HG03039 (cell line): ENCODE measurements around the gene PCSK4.
"Not testable (repeated sequence)": the region's sequence is repeated elsewhere in the genome, so short reads cannot be mapped to it uniquely, and the experiment has no call there.

Experiments used
- ATAC-seq: cut with Tn5 transposase; IDR thresholded peaks from one replicate; pipeline ENCODE4 v1.9.1; 2021; ENCODE audit warnings: mild to moderate bottlenecking, moderate library complexity; ENCODE audit not compliant: unreplicated experiment

The PCSK4 gene

DNA sequence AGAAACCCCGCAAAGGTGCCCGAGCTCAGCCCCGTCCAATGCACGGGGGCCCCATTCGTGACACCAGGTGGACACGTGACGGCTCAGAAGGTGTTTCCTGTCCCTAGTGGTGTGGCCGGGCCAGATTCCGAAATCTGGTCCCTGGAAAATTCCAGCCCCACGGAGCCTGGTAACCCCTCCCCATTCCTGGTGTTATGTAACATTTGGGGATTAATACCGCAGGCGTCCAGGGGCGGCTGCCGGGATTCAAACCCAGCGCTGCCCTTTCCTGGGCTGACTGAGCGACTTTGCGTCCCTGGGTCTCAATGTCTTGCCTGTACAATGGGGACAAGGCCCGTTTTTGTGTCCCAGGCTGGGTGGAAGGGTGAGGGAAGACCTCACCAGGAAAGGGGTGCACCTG is 32.7 kb upstream of the PCSK4 start:
- ATAC-seq = no peak

DNA sequence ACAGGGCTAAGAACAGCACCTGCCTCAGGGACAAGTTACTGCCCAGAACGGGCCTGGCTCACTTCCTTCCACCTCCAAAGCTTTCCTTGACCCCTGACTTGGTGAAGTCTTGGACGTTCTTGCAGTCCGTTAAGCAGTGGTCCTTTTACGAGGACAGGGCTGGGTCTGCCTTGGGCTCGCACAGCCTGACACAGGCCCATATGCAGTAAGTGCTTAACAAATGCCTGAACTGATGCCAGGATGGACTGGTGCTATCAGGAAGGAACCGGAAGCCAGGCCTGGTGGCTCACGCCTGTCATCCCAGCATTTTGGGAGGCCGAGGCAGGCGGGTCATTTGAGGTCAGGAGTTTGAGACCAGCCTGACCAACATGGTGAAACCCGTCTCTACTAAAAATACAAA is 31.9 kb upstream of the PCSK4 start:
- ATAC-seq = no peak

DNA sequence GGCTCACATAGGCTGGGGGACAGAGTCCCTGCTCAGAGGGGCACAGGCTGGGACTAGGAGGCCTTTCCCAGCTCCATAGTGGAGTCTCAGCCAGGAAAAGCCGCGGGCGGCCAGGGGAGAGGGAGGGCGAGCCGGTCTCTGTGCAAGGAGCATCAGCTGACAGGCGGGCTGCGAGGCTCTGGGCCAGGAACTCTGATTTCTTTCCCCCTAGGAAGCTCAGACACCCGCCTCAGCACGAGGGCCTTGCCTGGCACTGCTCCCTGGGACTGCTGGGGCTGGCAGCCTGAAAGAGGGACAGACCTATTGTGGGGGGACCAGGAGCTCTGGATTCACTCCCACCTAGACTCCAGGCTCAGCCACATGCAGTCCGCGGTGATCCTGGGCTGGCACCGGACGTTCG is 31.5 kb upstream of the PCSK4 start:
- no peak for ATAC-seq

DNA sequence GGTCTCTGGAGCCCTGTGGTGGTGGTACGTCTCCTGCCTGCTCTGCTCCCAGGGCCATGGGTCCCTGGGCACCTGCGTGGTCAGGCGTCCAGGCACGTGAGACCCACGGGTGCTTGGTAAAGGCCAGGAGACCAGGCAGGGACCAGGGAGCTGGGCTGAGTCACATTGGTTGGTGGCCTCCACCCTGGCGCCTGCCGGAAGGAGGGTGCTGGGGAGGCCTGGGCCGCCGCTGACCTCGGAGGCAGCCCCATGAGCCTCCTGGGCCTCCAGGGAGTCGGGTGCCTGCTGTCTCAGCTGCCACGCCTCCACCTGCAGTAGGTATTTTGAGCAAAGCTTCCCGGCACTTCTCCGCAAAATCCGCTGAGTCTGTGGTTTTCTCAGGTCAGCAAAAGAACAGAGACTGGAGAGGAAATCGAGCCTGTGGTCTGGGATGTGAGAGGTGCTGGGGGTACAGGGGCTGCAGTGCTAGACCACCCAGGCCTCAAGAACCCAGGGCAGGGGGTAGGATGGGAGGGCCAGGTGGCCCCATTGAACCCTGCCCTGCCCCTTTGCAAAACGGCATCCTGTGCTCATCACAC is 30.1 kb upstream of the PCSK4 start:
- no peak for ATAC-seq

DNA sequence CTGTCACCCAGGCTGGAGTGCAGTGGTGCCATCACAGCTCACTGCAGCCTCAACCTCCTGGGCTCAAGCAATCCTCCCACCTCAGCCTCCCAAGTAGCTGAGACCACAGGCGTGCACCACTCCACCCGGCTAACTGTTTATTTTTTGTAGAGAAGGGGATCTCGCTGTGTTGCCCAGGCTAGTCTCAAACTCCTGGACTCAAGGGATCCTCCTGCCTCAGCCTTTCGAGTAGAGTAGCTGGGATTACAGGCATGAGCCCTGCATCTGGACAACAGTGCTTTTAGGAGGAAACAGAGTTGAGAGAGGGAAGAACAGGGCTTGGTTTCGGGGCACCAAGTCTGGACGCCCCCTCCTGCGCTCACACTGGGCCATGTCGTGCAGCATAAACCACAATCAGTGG is 29.7 kb upstream of the PCSK4 start:
- ATAC-seq = not testable (repeated sequence)

DNA sequence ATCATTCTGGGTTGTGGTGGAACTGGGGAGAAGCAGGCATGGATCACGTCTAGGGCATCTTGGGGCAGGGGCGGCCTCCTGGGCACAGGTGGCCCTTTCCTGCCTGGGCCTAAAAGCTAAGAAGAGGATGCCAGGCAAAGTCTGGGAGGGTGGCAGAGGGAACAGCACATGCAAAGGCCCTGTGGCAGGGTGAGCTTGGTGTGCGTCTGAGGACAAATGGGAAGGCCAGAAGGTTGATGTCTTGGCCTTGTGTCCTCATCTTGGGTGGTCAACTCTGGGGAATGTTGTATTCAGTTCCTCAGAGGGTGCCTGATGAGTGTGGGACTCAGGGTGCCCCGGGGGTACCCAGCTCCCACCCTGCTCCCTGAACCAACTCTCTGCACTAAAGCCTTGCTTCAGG is 28.3 kb upstream of the PCSK4 start:
- no peak for ATAC-seq

DNA sequence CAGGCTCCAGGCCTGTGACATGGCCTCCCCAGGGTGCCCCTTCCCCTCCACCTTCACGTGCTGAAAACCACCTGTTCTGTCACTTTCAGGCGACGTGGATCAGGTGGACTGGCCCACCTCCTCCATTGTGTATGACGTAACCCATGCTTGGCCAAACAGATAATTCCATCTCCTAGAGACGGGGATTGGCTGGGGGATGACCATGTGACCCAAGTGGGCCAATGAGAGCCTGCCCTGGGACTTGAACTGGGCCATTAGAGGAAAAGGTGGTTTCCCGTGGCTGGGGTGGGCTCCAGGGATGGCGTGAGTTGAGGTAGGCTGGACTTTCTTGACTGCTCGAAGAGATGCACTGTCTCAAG is 26.2 kb upstream of the PCSK4 start:
- ATAC-seq = no peak

DNA sequence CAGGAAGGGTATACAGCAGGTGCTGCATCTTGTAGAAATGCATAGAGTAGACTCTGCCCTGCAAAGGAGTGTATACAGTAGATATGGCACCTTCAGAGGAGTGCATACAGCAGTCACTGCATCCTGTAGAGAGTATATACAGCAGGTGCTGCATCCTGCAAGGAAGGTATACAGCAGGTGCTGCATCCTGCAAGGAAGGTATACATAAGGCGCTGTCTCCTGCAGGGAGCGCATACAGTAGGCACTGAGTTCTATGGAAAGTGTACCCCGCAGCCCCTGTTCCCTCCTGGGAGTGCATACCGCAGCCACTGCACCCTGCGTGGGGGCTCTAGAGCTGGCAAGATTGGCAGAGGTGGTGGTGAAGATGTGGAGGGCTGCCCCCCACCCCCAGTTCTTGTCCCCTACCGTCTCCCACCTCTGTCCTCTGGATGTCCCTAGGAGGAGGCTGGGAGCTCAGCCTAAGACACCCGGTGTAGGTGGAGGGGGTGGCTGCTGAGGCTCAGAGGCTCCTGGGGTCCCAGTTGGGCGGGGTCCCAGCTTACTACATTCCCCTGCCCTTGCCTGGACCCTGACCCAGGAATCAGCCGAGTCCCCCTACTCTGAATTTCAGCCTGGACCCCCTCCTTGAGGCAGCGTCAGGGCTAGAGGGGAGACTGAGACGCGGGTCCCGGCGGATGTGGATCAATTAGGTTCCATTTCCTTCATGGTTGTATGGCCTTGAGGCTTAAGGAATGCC is 25.0 kb upstream of the PCSK4 start:
- no peak for ATAC-seq

DNA sequence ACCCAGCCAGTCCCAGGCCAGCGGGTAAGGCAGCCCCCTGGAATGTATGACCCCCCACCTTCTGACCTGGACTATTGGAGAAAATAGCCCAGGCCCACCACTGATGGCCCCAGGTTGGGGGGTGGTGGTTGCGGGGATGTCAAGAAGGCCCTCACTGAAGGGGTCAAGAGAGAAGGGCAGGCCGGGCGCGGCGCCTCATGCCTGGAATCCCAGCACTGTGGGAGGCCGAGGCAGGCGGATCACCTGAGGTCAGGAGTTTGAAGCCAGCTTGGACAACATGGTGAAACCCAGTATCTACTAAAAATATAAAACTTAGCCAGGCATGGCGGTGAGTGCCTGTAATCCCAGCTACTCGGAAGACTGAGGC is 24.1 kb upstream of the PCSK4 start:
- ATAC-seq = no peak

DNA sequence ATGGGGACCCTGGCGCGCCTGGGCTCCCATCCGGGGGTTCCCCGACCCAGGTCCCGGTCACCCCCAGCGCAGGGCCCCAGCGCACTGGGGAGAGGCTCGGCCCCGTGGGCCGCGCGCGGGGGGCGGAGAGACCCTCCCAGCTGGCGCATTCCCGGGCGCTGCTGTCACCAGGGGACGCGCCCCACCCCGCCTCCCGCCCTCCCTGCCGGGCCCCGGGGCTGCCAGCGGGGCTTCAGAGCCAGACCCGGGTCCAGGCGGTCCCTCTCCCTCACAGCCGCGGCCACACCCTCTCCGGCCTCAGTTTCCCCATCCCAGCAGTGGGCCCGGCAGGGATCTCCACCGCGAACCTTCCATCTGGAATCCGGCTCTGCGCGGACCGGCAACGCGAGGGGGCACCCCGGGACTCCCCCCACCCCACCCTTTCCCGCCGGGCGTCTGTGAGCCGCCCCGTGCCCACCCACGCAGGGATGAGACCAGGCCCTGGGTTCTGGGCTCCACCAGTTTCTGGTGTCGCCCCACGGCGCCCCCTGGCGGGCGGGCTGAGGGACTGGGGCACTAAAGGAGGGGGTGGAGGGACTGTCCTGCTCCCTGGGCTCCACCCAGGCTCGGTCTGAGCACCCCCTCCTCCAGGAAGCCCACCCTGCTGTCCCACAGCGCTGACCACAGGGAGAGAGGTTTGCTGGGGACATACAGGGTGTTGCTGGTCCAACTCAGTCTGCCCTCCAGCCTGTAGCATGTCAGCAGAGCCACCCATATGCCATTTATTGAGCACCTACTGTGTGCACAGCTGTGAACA is 23.5 kb upstream of the PCSK4 start:
- ATAC-seq = no peak

DNA sequence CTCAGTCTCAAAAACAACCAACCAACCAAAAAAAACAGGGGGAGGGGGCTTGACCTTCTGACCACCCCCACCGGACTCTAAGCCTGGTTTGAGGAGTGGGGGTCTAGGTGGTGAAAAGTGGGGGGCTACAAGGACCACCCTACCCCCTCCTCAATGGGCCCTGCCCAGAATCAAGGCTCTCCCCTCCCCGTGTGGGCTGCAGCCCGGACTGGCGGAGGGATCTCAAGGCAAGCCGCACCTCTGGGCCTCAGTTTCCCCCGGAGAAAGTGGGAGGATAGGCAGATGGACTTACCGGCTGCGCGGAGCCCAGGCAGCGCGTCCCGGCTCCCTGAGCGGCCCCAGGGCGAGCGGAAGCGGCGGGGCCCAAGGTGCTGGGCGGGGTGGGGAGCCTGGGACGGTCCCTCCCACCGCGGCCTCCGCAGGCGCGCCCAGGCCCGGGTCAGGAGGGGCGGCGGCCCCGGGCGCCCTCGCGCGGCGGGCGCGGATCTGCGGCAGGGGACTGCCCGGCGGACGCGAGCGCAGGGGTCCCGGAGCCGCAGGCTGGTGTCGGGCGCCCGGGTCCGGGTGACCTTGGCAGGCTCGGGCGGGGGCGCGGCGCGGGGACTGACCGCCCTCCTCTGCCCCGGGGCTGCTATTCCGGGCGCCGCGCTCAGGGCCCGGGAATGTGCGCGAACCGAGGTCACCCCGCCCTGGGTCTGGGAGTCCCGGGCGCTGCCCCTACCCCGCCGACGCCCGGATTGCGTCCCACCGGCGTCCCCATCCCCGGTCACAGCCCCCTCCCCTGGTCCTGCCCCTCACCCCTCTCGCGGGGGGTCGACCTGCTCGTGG is 22.7 kb upstream of the PCSK4 start, which contains the start of gene ADAMTSL5:
ADAMTSL5 (minus strand) TSS at position 349 of the 828 bp plus-strand sequence. CDS start 2,076 bp downstream, outside the sequence.
- no peak for ATAC-seq

DNA sequence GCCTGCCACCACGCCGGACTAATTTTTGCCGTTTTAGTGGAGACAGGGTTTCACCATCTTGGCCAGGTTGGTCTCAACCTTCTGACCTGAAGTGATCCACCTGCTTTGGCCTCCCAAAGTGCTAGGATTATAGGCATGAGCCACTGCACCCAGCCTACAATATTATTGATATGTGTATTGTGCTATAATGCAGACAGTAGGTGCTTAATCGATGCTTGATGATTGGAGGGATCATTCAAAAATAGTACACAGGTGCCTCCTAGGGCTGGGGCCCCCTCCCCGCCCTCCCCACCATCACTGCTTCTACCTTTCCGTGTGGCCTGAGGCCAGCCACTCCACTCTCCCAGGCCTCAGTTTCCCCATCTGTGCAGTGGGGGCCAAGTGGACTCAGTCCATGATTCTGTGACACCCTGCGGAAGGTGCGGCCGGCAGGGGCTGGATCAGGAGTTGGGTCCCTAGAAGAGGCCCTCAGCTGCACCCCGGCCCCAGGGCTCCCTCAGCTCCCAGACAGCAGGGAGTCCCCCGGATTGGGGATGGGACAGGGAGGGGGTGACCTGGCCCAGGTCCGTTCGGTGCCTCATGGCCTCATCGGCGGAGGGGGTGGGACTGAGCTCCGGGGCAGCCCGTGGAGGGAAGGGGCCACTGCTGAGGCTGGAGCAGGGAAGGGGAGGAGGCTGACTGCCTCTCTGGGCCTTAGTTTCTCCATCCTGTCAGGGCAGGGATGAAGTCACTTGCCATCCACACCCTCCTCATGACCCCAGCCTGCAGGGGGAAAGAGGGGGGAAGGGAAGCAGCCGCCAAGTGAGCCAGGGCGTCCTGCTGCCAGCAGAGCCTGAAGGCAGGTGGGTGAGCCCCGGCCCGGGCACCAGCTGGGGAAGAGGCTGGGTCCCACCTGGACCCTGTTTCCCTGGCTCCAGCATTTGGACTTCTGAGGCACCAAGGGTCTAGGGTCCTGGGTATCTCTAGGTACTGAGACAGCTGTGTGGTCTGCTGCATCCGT is 21.5 kb upstream of the PCSK4 start:
- ATAC-seq = no peak

DNA sequence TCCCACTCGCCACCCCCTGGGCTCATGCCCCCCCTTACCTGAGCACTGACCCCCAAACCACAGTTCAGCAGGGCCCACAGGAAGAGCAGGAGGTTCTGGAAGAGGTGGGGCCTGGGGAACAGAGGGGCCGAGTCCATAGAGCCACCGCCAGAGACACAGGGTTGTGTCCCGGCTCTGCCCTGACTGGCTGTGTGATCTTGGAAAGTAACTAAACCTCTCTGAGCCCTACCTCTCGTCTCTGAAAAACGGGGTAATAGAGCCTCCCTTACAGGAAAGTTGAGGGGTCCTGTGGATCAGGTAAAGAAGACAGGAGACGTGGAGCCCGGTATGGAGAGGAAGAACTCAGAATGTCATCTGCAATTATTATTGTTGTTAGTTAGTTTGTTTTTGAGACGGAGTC is 20.7 kb upstream of the PCSK4 start:
- ATAC-seq = no peak

DNA sequence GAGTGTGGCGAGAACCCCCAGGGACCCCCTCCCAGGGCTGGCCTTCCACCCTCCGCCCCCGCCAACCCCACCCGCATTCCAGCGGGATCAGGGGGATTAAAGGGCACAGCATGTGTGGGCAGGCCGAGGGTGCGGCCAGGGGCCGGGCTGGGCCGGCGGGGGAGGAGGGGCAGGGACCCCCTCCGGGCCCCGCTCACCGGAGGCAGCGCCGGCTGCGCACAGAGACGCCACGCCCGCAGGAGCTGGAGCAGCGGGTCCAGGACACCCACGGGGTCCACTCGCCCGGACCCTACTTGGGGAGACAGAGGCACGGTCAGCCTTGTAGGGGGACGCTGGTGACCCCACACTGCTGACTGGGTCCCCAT is 20.3 kb upstream of the PCSK4 start:
- no peak for ATAC-seq

DNA sequence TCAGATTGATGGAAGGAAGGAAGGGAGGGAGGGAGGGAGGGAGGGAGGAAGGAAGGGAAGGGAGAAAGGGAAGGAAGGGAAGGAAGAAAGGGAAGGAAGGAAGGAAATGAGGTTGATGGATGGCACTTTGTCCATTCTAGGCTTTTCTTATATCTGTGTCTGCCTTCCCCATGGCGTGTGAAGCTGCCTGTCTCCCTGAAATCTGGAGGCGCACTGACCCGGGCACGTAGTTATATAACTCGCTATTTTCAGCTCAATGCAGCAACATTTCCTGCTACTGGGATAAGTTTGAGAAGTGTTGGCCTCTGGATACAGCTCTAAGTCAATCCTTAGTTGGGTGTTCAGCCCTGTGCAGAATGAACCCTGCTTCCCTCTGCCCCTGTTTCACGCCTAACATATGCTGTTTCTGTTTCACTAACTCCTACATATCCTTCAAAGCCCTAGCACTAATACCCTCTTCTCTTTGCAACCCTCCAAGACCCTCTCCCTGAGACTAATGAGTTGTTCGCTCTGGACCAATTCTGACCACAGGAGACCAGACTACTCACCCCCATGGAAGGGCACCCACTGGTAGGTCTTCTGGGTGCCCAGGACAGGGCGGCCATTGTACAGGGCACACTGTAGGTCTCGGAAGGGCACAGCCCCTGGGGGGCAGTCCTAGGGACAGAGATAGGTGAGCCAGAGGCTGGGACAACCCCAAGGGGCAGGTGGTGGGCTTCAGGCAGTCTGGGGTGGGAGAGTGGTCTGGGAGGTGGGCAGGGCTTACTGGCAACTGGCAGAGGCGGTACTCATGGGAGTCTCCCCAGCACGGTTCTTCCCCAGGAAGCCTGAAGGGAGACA is 19.7 kb upstream of the PCSK4 start:
- no peak for ATAC-seq

DNA sequence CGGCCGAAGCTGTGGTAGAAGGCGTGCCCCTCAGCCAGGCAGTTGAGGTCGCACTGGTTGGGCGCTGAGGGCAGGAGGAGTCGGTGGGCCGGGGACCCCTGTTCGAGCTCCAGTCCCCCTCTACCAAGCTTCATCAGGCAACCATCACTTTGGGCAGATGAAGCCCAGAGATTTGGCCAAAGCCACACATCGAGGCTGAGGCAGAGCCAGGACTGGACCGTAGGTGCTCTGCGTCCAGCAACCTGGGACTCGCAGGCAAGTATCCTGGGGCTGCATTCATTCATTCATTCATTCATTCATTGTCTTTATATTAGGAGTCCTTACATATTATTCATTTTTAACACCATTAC is 18.3 kb upstream of the PCSK4 start:
- ATAC-seq = no peak

DNA sequence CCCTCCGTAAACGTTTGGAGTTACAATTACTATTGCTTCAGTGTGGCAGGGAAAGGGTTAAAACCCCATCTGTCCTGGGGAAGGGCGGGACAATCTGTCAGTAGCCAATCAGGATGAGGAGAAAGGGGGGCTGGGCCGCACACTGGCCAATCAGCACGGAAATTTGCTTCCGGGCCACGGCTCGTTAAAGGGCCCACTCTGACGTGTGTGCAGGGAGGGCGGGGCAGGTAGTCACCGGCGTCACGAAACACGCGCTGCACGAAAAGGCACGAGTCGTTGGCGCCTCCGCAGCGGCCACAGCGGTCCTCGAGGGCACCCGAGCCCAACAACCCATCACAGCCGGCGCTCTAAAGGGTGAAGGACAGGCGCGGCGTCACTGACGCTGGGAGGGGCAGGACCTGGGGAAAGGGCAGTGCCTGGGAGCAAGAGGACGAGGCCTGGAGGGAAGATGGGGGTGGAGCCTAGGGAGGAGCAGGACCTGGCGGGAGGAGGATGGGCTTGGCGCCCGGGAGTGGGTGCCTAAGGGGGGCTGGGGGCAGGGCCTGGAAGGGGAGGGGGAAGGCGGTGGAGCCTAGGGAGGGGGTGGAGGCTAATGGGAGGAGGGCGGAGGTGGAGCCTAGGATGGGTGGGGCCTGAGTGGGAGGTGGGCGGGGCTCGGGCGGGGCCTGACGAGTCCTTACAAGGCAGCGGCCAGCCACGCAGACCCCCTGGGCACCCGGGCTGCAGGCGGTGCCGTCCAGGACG is 17.8 kb upstream of the PCSK4 start:
- no peak for ATAC-seq

DNA sequence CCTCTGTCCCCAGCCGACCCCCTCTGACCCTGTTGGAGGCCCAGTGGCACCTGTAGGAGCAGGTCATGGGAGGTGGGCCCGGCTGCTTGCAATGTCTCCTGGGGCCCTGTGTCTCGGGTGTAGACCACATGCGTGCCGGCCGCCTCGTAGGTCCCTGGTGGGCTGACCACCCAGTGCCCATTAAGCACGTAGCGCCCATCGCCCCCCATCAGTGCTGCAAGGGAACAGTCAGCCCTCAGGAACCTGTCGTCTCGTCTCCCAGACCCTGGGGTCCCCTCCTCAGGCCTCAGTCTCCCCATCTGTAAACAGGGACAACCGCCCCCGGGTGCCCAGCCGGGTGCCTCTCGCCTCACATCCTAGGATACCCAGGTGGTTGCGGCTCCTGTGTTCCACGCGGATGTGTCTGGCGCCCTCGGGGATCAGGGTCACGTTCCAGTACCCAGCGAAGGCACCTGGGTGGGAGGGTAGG is 17.1 kb upstream of the PCSK4 start:
- ATAC-seq = no peak
